ENCODE data around the gene KNDC1. TPM values are rescaled to one million over a fixed set of nuclear protein-coding genes. Genes with fewer than 3 reads are reported as not detected.
"Not testable (repeated sequence)": the region's sequence is repeated elsewhere in the genome, so short reads cannot be mapped to it uniquely, and the experiment has no call there.

The KNDC1 gene
- total and polyA plus RNA-seq, 2 experiments from 2014 or later, result 10.8 to 33.9 TPM

- no peak for DNase-seq (ENCODE audit: low read depth in 1 of 2, low spot score in 1 of 2)
- H3K9me3 ChIP-seq (ENCODE audit: low read depth), result no peaks in the 10 kb centered on the region
- TF ChIP-seq, protein P1, sequence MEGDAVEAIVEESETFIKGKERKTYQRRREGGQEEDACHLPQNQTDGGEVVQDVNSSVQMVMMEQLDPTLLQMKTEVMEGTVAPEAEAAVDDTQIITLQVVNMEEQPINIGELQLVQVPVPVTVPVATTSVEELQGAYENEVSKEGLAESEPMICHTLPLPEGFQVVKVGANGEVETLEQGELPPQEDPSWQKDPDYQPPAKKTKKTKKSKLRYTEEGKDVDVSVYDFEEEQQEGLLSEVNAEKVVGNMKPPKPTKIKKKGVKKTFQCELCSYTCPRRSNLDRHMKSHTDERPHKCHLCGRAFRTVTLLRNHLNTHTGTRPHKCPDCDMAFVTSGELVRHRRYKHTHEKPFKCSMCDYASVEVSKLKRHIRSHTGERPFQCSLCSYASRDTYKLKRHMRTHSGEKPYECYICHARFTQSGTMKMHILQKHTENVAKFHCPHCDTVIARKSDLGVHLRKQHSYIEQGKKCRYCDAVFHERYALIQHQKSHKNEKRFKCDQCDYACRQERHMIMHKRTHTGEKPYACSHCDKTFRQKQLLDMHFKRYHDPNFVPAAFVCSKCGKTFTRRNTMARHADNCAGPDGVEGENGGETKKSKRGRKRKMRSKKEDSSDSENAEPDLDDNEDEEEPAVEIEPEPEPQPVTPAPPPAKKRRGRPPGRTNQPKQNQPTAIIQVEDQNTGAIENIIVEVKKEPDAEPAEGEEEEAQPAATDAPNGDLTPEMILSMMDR (IDR thresholded peaks at IDR 0.05; ENCODE audit: low read depth, low read length), result no peak
- H3K4me1 ChIP-seq (ENCODE audit: low read depth), result peaks cover 3% of the 10 kb centered on the region
- no peak overlapping the region for H3K4me3 ChIP-seq
- no peak overlapping the region for H3K27ac ChIP-seq
- no peaks in the 10 kb centered on the region for H3K27me3 ChIP-seq
- no peaks in the 10 kb centered on the region for H3K36me3 ChIP-seq
These were observed 24.9 kb upstream of the KNDC1 start for GRCh38 chr10:133135116-133135465.

DNA sequence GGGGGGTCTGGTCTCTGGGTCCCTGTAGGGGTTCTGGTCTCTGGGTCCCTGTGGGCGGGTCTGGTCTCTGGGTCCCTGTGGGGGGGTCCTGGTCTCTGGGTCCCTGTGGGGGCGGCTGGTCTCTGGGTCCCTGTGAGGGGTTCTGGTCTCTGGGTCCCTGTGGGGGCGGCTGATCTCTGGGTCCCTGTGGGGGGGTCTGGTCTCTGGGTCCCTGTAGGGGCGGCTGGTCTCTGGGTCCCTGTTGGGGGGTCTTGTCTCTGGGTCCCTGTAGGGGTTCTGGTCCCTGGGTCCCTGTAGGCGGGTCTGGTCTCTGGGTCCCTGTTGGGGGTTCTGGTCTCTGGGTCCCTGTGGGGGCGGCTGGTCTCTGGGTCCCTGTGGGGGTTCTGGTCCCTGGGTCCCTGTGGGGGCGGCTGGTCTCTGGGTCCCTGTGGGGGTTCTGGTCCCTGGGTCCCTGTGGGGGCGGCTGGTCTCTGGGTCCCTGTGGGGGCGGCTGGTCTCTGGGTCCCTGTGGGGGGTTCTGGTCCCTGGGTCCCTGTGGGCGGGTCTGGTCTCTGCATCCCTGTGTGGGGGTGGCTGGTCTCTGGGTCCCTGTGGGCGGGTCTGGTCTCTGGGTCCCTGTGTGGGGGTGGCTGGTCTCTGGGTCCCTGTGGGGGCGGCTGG, 22.4 kb upstream of the KNDC1 start:
- not testable (repeated sequence) for H3K4me1 ChIP-seq (ENCODE audit: low read depth); H3K27ac ChIP-seq; H3K36me3 ChIP-seq; DNase-seq (ENCODE audit: low read depth in 1 of 2, low spot score in 1 of 2); H3K9me3 ChIP-seq (ENCODE audit: low read depth); H3K27me3 ChIP-seq; H3K4me3 ChIP-seq

DNA sequence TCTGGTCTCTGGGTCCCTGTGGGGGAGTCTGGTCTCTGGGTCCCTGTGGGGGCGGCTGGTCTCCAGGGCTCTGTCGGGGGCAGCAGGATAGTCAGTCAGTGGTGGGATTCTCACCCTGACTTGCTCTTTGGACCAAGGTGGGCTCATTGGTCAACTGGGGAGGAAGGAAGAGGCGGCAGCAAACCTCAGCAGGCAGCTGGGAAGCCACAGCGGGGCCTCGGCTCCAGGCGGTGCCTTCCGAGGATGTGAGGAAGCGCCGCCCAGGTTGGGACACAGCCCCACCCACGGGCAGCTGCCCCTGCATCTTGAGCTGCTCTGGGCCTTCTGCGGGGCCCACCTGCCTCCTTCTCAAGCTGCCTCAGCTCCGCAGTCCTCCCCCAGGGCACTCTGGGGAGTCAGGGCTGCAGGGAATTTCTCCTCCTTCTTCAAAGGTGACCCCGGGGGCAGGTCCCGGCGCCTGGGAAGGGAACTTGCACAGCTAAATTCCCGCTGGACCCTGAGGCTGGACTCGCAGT, 20.4 kb upstream of the KNDC1 start:
- H3K4me1 ChIP-seq (ENCODE audit: low read depth), result peaks cover 20% of the 10 kb centered on the region
- no peaks in the 10 kb centered on the region for H3K9me3 ChIP-seq (ENCODE audit: low read depth)
- no peaks in the 10 kb centered on the region for H3K27me3 ChIP-seq
- no peak for DNase-seq (ENCODE audit: low read depth in 1 of 2, low spot score in 1 of 2)
- H3K4me3 ChIP-seq, result no peak overlapping the region
- H3K27ac ChIP-seq, result no peak overlapping the region
- no peaks in the 10 kb centered on the region for H3K36me3 ChIP-seq
- TF ChIP-seq, protein P1 (IDR thresholded peaks at IDR 0.05; ENCODE audit: low read depth, low read length), result no peak

DNA sequence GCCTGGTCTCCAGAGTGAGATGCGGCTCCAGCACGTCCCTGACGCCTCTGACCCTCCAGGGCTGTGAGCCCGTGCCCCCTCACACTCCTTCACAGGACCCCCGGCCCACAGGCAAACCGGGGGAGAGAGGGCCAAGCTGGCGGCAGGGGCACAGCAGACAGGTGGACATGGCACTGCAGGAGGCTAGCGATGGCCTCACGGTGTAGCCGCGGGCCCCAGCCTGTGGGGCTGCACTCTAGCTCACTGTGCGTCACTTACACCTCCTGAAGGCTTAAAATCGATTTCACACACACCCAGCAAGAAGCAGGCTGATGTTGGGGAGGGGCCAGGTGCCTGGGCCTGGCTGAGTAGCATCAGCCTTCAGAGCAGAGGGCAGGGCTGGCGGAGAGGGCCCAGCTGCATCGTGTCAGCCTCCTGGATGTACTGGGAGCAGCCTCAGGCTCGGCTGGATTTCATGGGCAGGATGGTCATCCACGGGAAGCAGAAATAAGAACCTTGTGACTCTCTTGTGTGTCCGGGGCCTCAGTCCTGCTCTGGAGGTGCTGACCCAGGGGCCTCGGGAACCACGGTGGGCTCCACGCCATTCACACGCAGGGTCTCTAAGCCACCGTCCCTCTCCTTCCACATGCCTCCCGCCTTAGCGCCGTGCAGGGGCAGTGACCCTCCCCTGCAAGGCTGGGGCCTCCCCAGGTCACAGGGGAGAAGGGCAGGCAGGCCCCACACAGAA, 19.4 kb upstream of the KNDC1 start:
- no peak for DNase-seq (ENCODE audit: low read depth in 1 of 2, low spot score in 1 of 2)
- no peaks in the 10 kb centered on the region for H3K9me3 ChIP-seq (ENCODE audit: low read depth)
- TF ChIP-seq, protein P1 (IDR thresholded peaks at IDR 0.05; ENCODE audit: low read depth, low read length), result no peak
- no peaks in the 10 kb centered on the region for H3K36me3 ChIP-seq
- H3K27me3 ChIP-seq, result no peaks in the 10 kb centered on the region
- no peak overlapping the region for H3K4me3 ChIP-seq
- peaks cover 29% of the 10 kb centered on the region for H3K4me1 ChIP-seq (ENCODE audit: low read depth)
- H3K27ac ChIP-seq, result no peak overlapping the region

- Histone ChIP-seq H3K36me3 (no peaks in the 10 kb centered on the region), H3K4me3 (no peak overlapping the region), H3K4me1 (ENCODE audit: low read depth) (peaks cover 29% of the 10 kb centered on the region), H3K27ac (no peak overlapping the region), H3K27me3 (no peaks in the 10 kb centered on the region), H3K9me3 (ENCODE audit: low read depth) (no peaks in the 10 kb centered on the region)
- no peak for DNase-seq (ENCODE audit: low read depth in 1 of 2, low spot score in 1 of 2)
- TF ChIP-seq, protein P1 (IDR thresholded peaks at IDR 0.05; ENCODE audit: low read depth, low read length), result no peak
These were observed 18.7 kb upstream of the KNDC1 start for GRCh38 chr10:133141144-133141957.
